ENCODE results near the gene PPP1R14D. TPM values are rescaled to one million over a fixed set of nuclear protein-coding genes. Genes with fewer than 3 reads are reported as not detected.

Gene PPP1R14D
- total and polyA plus RNA-seq, 2 experiments from 2014 or later: not detected

DNA sequence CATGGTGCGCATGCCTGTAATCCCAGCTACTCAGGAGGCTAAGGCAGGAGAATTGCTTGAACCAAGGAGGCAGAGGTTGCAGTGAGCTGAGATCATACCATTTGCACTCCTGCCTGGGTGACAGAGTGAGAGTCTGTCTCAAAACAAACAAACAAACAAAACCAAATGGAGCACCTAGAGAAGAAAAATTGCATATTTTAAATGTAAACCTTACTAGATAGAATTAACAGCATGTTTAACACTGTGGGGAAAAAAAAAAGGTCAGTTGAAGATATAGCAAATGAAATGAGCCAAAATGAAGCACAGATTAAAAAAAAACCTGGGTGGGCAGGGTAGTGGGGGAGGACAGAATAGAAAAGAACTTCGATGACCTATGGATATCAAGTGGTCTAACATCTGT lies 7.3 kb downstream of the PPP1R14D start:
- DNase-seq: no peak
- Histone ChIP-seq H3K9me2 (ENCODE audit: insufficient read depth) (no peaks in the 10 kb centered on the region), H3K9me3 (ENCODE audit: low read depth) (no peaks in the 10 kb centered on the region), H2AFZ (no peak overlapping the region), H3K36me3 (ENCODE audit: low read depth) (no peaks in the 10 kb centered on the region), H4K20me1 (ENCODE audit: insufficient read depth) (no peaks in the 10 kb centered on the region), H3K4me1 (ENCODE audit: insufficient read depth) (no peaks in the 10 kb centered on the region), H3K4me3 (no peak overlapping the region), H3K27ac (no peak overlapping the region), H3K9ac (no peak overlapping the region), H3K27me3 (replicated peaks; ENCODE audit: insufficient read depth) (no peaks in the 10 kb centered on the region), H3K79me2 (ENCODE audit: insufficient read depth) (no peaks in the 10 kb centered on the region), H3F3A (ENCODE audit: insufficient read depth) (no peaks in the 10 kb centered on the region), H3K4me2 (ENCODE audit: unreplicated experiment) (no peak overlapping the region)
- in situ Hi-C loops (cut with MboI): no loop called here
- TF ChIP-seq EZH2 (IDR thresholded peaks at IDR 0.05; ENCODE audit: insufficient read depth, poor library complexity, severe bottlenecking) (no peak), EZH2phosphoT487 (IDR thresholded peaks at IDR 0.05; ENCODE audit: insufficient read depth, low read depth) (no peak)
- 59 to 68% methylated on average over 2 of the region's 2 CpGs for WGBS, 2 experiments (ENCODE audit: low coverage in 1 of 2, low lambda C conversion rate in 2 of 2, missing lambda C conversion rate in 2 of 2)

GRCh38 chr15:40819048-40819447 lies 9.5 kb downstream of the PPP1R14D start:
- Histone ChIP-seq H3K9ac (no peak overlapping the region), H3K4me3 (no peak overlapping the region), H3K9me2 (ENCODE audit: insufficient read depth) (no peaks in the 10 kb centered on the region), H3F3A (ENCODE audit: insufficient read depth) (no peaks in the 10 kb centered on the region), H3K4me2 (ENCODE audit: unreplicated experiment) (no peak overlapping the region), H4K20me1 (ENCODE audit: insufficient read depth) (no peaks in the 10 kb centered on the region), H3K9me3 (ENCODE audit: low read depth) (no peaks in the 10 kb centered on the region), H2AFZ (no peak overlapping the region), H3K27me3 (replicated peaks; ENCODE audit: insufficient read depth) (no peaks in the 10 kb centered on the region), H3K36me3 (ENCODE audit: low read depth) (no peaks in the 10 kb centered on the region), H3K27ac (no peak overlapping the region), H3K4me1 (ENCODE audit: insufficient read depth) (no peaks in the 10 kb centered on the region), H3K79me2 (ENCODE audit: insufficient read depth) (no peaks in the 10 kb centered on the region)
- in situ Hi-C loops (cut with MboI): no loop called here
- DNase-seq: no peak
- 57 to 58% methylated on average over 7 of the region's 7 CpGs for whole genome bisulfite sequencing, 2 experiments (ENCODE audit: low coverage in 1 of 2, low lambda C conversion rate in 2 of 2, missing lambda C conversion rate in 2 of 2)
- TF ChIP-seq EZH2 (IDR thresholded peaks at IDR 0.05; ENCODE audit: insufficient read depth, poor library complexity, severe bottlenecking): no peak
- TF ChIP-seq EZH2phosphoT487 (IDR thresholded peaks at IDR 0.05; ENCODE audit: insufficient read depth, low read depth): no peak

GRCh38 chr15:40815042-40815698 lies 13.3 kb downstream of the PPP1R14D start:
- no peak overlapping the region for H3K4me3 ChIP-seq
- no peak for DNase-seq
- H3K27me3 ChIP-seq (replicated peaks; ENCODE audit: insufficient read depth): no peaks in the 10 kb centered on the region
- TF ChIP-seq EZH2phosphoT487 (IDR thresholded peaks at IDR 0.05; ENCODE audit: insufficient read depth, low read depth) (no peak), EZH2 (IDR thresholded peaks at IDR 0.05; ENCODE audit: insufficient read depth, poor library complexity, severe bottlenecking) (no peak)
- no peaks in the 10 kb centered on the region for H3K79me2 ChIP-seq (ENCODE audit: insufficient read depth)
- no peak overlapping the region for H3K9ac ChIP-seq
- H4K20me1 ChIP-seq (ENCODE audit: insufficient read depth): no peaks in the 10 kb centered on the region
- H3K4me1 ChIP-seq (ENCODE audit: insufficient read depth): no peaks in the 10 kb centered on the region
- no peaks in the 10 kb centered on the region for H3K9me2 ChIP-seq (ENCODE audit: insufficient read depth)
- no peaks in the 10 kb centered on the region for H3K9me3 ChIP-seq (ENCODE audit: low read depth)
- WGBS, 2 experiments (ENCODE audit: low coverage in 1 of 2, low lambda C conversion rate in 2 of 2, missing lambda C conversion rate in 2 of 2): 92 to 99% methylated on average over 4 of the region's 4 CpGs
- no peaks in the 10 kb centered on the region for H3F3A ChIP-seq (ENCODE audit: insufficient read depth)
- in situ Hi-C loops (cut with MboI): no loop called here
- no peak overlapping the region for H3K27ac ChIP-seq
- no peak overlapping the region for H3K4me2 ChIP-seq (ENCODE audit: unreplicated experiment)
- H2AFZ ChIP-seq: no peak overlapping the region
- H3K36me3 ChIP-seq (ENCODE audit: low read depth): no peaks in the 10 kb centered on the region

- Histone ChIP-seq H3K27me3 (replicated peaks; ENCODE audit: insufficient read depth) (no peaks in the 10 kb centered on the region), H3K4me3 (no peak overlapping the region), H3K4me2 (ENCODE audit: unreplicated experiment) (no peak overlapping the region), H3K9me2 (ENCODE audit: insufficient read depth) (no peaks in the 10 kb centered on the region), H3K9ac (no peak overlapping the region), H3F3A (ENCODE audit: insufficient read depth) (no peaks in the 10 kb centered on the region), H3K9me3 (ENCODE audit: low read depth) (no peaks in the 10 kb centered on the region), H3K27ac (no peak overlapping the region), H3K79me2 (ENCODE audit: insufficient read depth) (peaks cover 3% of the 10 kb centered on the region; the same call in 1 of the 2 replicates), H3K36me3 (ENCODE audit: low read depth) (no peaks in the 10 kb centered on the region), H4K20me1 (ENCODE audit: insufficient read depth) (no peaks in the 10 kb centered on the region), H3K4me1 (ENCODE audit: insufficient read depth) (no peaks in the 10 kb centered on the region), H2AFZ (no peak overlapping the region)
- in situ Hi-C loops (cut with MboI): no loop called here
- TF ChIP-seq EZH2 (IDR thresholded peaks at IDR 0.05; ENCODE audit: insufficient read depth, poor library complexity, severe bottlenecking) (no peak), EZH2phosphoT487 (IDR thresholded peaks at IDR 0.05; ENCODE audit: insufficient read depth, low read depth) (no peak)
- 89 to 94% methylated on average over 10 to 12 of the region's 12 CpGs for WGBS, 2 experiments (ENCODE audit: low coverage in 1 of 2, low lambda C conversion rate in 2 of 2, missing lambda C conversion rate in 2 of 2)
- DNase-seq: no peak
These were observed 15.6 kb downstream of the PPP1R14D start for GRCh38 chr15:40812721-40813425.

Measured in GM23248 (cell line).